22Rv1 (cell line): ENCODE results near the gene CALHM5.

Experiments
- ZFX ChIP-seq: fragments of 450-650 bp; IDR thresholded peaks from 2 replicates; pipeline ENCODE4 v1.6.1; 2017; ENCODE audit warnings: antibody characterized with exemption, borderline replicate concordance
- TF ChIP-seq, protein P1 (sequence below): fragments of 450-650 bp; IDR thresholded peaks from 2 replicates; pipeline ENCODE4 v1.5.1; 2017; ENCODE audit warnings: mild to moderate bottlenecking

DNA sequence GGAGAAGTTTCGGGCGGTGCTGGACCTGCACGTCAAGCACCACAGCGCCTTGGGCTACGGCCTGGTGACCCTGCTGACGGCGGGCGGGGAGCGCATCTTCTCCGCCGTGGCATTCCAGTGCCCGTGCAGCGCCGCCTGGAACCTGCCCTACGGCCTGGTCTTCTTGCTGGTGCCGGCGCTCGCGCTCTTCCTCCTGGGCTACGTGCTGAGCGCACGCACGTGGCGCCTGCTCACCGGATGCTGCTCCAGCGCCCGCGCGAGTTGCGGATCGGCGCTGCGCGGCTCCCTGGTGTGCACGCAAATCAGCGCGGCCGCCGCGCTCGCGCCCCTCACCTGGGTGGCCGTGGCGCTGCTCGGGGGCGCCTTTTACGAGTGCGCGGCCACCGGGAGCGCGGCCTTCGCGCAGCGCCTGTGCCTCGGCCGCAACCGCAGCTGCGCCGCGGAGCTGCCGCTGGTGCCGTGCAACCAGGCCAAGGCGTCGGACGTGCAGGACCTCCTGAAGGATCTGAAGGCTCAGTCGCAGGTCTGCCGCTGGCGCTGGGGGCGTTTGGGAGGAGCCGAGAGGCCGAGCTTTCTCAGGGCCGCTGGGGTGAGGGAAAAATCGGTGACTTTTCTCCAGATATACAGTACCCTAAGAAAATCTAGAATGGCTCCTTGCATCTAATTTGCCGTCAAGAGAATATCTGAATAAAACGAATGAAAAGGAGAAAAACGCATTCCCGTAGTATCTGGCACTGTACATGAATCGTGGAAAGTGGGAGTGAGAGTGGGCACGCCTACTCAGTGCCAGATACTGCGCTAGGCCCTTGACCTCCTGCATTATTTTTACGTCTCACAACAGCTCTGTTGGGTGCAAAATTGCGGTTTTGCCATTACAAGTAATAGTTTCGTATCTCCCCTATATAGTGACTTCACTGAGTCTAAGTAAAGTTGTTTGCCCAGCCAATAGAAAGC is 49.2 kb upstream of the CALHM5 start:
- TF ChIP-seq, protein P1, sequence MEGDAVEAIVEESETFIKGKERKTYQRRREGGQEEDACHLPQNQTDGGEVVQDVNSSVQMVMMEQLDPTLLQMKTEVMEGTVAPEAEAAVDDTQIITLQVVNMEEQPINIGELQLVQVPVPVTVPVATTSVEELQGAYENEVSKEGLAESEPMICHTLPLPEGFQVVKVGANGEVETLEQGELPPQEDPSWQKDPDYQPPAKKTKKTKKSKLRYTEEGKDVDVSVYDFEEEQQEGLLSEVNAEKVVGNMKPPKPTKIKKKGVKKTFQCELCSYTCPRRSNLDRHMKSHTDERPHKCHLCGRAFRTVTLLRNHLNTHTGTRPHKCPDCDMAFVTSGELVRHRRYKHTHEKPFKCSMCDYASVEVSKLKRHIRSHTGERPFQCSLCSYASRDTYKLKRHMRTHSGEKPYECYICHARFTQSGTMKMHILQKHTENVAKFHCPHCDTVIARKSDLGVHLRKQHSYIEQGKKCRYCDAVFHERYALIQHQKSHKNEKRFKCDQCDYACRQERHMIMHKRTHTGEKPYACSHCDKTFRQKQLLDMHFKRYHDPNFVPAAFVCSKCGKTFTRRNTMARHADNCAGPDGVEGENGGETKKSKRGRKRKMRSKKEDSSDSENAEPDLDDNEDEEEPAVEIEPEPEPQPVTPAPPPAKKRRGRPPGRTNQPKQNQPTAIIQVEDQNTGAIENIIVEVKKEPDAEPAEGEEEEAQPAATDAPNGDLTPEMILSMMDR, result no peak
- TF ChIP-seq ZFX, result no peak
